ENCODE results near the gene PRICKLE2.

The PRICKLE2 gene

GRCh38 chr3:64224826-64225610 is at the start of gene PRICKLE2:
Gene PRICKLE2 (minus strand): TSS chr3:64225466. CDS start chr3:64198927, 26,539 bp downstream.
- no peak for DNase-seq

GRCh38 chr3:64272842-64273241 is 47.6 kb upstream of the PRICKLE2 start:
- no peak for DNase-seq

GRCh38 chr3:64272271-64272670 is 47.0 kb upstream of the PRICKLE2 start:
- no peak for DNase-seq

GRCh38 chr3:64271631-64272030 is 46.4 kb upstream of the PRICKLE2 start:
- DNase-seq, result no peak

- DNase-seq, result no peak
Observed at GRCh38 chr3:64270866-64271260, 45.6 kb upstream of the PRICKLE2 start.

- no peak for DNase-seq
Observed at GRCh38 chr3:64270142-64270865, 45.0 kb upstream of the PRICKLE2 start.

- DNase-seq, result no peak
Observed at GRCh38 chr3:64268926-64269325, 43.7 kb upstream of the PRICKLE2 start.

- DNase-seq, result no peak
Observed at GRCh38 chr3:64267721-64268604, 42.7 kb upstream of the PRICKLE2 start.

- DNase-seq, result no peak
Observed at GRCh38 chr3:64266983-64267382, 41.7 kb upstream of the PRICKLE2 start.

- no peak for DNase-seq
Observed at GRCh38 chr3:64266065-64266931, 41.0 kb upstream of the PRICKLE2 start.

- no peak for DNase-seq
Observed at GRCh38 chr3:64265646-64266045, 40.4 kb upstream of the PRICKLE2 start.

- no peak for DNase-seq
Observed at GRCh38 chr3:64264501-64265109, 39.3 kb upstream of the PRICKLE2 start.

GRCh38 chr3:64262574-64263114 is 37.4 kb upstream of the PRICKLE2 start:
- no peak for DNase-seq

GRCh38 chr3:64260431-64260830 is 35.2 kb upstream of the PRICKLE2 start:
- no peak for DNase-seq

GRCh38 chr3:64259636-64260035 is 34.4 kb upstream of the PRICKLE2 start:
- DNase-seq, result no peak

- DNase-seq, result no peak
Observed at GRCh38 chr3:64257100-64257755, 32.0 kb upstream of the PRICKLE2 start.

- no peak for DNase-seq
Observed at GRCh38 chr3:64255741-64256340, 30.6 kb upstream of the PRICKLE2 start.

- DNase-seq, result no peak
Observed at GRCh38 chr3:64254443-64254842, 29.2 kb upstream of the PRICKLE2 start.

GRCh38 chr3:64253689-64254088 is 28.4 kb upstream of the PRICKLE2 start:
- DNase-seq, result no peak

GRCh38 chr3:64251019-64251418 is 25.8 kb upstream of the PRICKLE2 start:
- no peak for DNase-seq
